ENCODE data around the gene PAPPA2.
"Not testable (repeated sequence)": the region's sequence is repeated elsewhere in the genome, so short reads cannot be mapped to it uniquely, and the experiment has no call there.

The PAPPA2 gene

GRCh38 chr1:176552217-176552991, 89.4 kb downstream of the PAPPA2 start:
- no peak for DNase-seq (ENCODE audit: low read depth)

- DNase-seq (ENCODE audit: low read depth), result no peak
Measured at GRCh38 chr1:176552999-176553398, 90.0 kb downstream of the PAPPA2 start.

- DNase-seq (ENCODE audit: low read depth), result no peak
Measured at GRCh38 chr1:176556288-176556687, 93.3 kb downstream of the PAPPA2 start.

- no peak for DNase-seq (ENCODE audit: low read depth)
Measured at GRCh38 chr1:176557543-176558258, 94.7 kb downstream of the PAPPA2 start.

- no peak for DNase-seq (ENCODE audit: low read depth)
Measured at GRCh38 chr1:176558561-176558960, 95.6 kb downstream of the PAPPA2 start.

- no peak for DNase-seq (ENCODE audit: low read depth)
Measured at GRCh38 chr1:176559474-176559873, 96.5 kb downstream of the PAPPA2 start.

- peak; percentile 8 for DNase-seq (ENCODE audit: low read depth)
Measured at GRCh38 chr1:176559878-176560277, 96.9 kb downstream of the PAPPA2 start.

- DNase-seq (ENCODE audit: low read depth), result no peak
Measured at GRCh38 chr1:176560681-176561080, 97.7 kb downstream of the PAPPA2 start.

GRCh38 chr1:176561761-176562160, 98.8 kb downstream of the PAPPA2 start:
- not testable (repeated sequence) for DNase-seq (ENCODE audit: low read depth)

- no peak for DNase-seq (ENCODE audit: low read depth)
Measured at GRCh38 chr1:176566004-176566975, 103.3 kb downstream of the PAPPA2 start.

GRCh38 chr1:176567190-176567794, 104.3 kb downstream of the PAPPA2 start:
- no peak for DNase-seq (ENCODE audit: low read depth)

GRCh38 chr1:176568185-176568584, 105.2 kb downstream of the PAPPA2 start:
- no peak for DNase-seq (ENCODE audit: low read depth)

GRCh38 chr1:176574756-176575155, 111.8 kb downstream of the PAPPA2 start:
- DNase-seq (ENCODE audit: low read depth), result no peak

GRCh38 chr1:176575991-176576390, 113.0 kb downstream of the PAPPA2 start:
- DNase-seq (ENCODE audit: low read depth), result no peak

- DNase-seq (ENCODE audit: low read depth), result no peak
Measured at GRCh38 chr1:176576670-176577069, 113.7 kb downstream of the PAPPA2 start.

- no peak for DNase-seq (ENCODE audit: low read depth)
Measured at GRCh38 chr1:176577646-176578197, 114.7 kb downstream of the PAPPA2 start.

- DNase-seq (ENCODE audit: low read depth), result no peak
Measured at GRCh38 chr1:176579087-176579486, 116.1 kb downstream of the PAPPA2 start.

- no peak for DNase-seq (ENCODE audit: low read depth)
Measured at GRCh38 chr1:176595217-176595616, 132.2 kb downstream of the PAPPA2 start.

GRCh38 chr1:176601348-176601747, 138.4 kb downstream of the PAPPA2 start:
- no peak for DNase-seq (ENCODE audit: low read depth)

- DNase-seq (ENCODE audit: low read depth), result no peak
Measured at GRCh38 chr1:176602388-176603004, 139.5 kb downstream of the PAPPA2 start.

- DNase-seq (ENCODE audit: low read depth), result no peak
Measured at GRCh38 chr1:176603696-176604095, 140.7 kb downstream of the PAPPA2 start.
